Stimulated activated CD4-positive, alpha-beta T cell treated with anti-CD3 and anti-CD28 coated beads, Interleukin-4, amount 100 ng/mL, for 48 hours (primary cell): Measurements from ENCODE around the gene SLC9A1.

Experiments used
- DNase-seq, 2 donors: peaks; one replicate each; pipeline ENCODE4 v3.0.0-alpha.2; 2020; ENCODE audit warnings: low read depth in 2 of 2

Gene SLC9A1

DNA sequence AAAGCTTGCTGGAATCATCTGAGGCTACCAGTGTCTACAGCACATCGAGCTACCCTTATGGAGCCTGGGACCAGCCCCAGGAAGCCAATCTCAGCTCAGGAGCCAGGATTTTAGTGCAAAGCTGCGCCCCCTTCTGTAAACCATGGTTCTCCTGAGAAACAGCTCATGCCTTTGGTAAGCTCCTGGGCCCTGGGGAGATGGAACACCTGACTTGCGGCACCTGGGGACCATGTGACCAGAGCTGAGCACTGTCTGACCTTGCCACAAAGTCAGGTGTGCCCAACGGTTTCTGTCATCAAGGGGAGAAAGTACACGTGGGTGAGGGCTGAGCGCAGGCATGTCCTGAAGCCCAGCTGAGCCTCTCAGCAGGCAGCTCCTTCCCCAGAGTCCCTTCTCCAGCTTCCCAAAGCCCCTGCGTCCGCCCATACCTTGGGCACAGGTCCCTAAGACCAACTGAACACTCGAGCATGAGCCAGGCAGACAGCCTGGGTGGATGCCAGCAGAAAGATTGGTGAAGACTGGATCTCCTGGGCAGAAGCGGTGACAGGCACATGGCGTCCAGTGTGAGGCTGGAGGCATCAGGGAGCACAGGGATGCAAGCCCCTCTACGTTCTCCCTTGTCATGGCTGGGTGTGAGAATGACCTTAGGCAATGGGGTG, 84.4 kb downstream of the SLC9A1 start:
- DNase-seq, result no peak

DNA sequence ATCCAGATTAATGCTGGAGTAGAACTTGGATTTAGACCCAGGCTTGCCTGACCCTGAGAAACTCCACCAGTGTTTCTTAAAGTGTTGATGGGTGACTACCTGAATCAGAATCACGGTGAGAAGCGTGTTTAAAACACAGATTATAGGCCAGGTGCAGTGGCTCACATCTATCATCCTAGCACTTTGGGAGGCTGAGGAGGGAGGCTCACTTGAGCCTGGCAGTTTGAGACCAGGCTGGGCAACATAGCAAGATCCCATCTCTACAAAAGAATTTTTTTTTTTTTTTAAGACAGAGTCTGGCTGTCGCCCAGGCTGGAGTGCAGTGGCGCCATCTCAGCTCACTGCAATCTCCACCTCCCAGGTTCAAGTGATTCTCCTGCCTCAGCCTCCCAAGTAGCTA, 86.0 kb downstream of the SLC9A1 start:
- no peak for DNase-seq

DNA sequence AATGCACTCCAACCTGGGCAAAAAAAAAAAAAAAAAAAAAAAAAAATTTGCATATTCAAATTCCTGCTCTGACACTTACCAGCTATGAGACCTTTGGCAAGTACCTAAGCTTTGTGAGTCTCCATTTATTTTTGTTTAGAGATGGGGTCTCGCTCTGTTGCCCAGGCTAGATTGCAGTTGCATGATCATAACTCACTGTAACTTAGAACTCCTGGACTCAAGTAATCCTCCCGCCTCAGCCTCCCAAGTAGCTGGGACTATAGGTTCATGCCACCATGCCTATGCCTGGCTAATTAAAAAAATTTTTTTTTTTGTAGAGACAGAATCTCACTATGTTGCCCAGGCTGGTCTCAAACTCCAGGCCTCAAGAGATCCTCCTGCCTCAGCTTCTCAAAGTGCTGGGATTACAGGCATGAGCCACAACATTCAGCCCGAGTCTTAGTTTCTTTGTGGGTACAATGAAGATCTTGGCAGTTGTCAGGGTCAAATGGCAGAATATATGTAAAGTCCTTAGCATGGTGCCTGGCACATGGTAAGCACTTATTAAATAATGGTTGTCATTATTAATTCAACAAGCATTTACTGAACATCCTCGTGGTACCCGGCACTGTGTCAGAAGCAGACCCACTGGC, 88.8 kb downstream of the SLC9A1 start:
- DNase-seq, result no peak

DNA sequence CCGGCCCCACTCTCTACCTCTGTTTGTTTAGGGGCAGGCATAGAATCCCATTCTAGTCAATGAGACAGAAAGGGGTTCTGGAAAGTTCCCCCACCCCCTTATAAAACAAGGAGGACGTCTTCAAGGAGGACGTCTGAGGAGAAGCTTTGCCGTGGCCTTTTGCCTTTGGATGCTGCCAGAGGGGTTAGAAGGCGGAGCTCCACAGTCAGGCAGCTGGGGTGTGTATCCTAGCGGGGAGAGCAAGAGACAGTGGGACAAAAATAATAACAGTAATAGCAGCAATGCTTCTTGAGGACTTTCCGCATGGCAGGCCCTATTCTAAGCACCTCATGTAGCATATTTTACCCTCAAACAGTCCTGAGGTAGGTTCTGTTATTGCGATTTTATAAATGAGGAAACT, 94.0 kb downstream of the SLC9A1 start:
- no peak for DNase-seq

DNA sequence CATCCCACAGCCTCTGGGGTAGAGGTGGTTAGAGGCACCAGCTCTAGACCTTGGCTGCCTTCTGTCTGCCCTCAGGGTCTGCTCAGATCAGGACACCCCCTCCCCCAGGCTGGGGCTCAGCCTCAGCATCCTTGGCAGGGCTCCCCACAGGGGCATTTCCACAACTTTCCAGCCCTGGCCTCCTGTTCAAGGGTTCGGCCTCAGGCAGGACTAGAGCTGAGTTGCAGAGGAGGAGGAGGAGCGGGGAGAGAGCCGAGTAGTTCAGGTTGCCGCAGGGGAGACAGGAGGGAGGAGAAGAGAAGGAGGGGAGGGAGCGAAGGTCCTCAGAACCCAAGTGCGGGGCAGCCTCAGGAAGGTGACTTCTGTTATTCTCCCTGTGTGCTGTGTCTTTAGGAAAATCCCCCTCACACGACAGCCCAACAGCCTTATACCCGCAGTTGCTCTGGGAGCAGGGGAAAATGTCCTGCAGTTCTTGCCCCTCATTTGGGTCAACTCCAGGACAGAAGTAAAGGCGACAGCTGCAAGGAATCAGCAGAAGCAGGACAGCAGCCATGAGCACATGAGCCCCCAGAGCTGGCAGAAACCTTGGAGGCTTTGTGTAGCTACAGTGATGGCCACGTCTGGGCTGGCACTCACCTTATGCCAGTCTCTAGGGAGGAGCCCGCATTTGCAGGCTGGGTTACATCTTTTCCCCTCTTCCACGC, 95.8 kb downstream of the SLC9A1 start:
- no peak for DNase-seq

DNA sequence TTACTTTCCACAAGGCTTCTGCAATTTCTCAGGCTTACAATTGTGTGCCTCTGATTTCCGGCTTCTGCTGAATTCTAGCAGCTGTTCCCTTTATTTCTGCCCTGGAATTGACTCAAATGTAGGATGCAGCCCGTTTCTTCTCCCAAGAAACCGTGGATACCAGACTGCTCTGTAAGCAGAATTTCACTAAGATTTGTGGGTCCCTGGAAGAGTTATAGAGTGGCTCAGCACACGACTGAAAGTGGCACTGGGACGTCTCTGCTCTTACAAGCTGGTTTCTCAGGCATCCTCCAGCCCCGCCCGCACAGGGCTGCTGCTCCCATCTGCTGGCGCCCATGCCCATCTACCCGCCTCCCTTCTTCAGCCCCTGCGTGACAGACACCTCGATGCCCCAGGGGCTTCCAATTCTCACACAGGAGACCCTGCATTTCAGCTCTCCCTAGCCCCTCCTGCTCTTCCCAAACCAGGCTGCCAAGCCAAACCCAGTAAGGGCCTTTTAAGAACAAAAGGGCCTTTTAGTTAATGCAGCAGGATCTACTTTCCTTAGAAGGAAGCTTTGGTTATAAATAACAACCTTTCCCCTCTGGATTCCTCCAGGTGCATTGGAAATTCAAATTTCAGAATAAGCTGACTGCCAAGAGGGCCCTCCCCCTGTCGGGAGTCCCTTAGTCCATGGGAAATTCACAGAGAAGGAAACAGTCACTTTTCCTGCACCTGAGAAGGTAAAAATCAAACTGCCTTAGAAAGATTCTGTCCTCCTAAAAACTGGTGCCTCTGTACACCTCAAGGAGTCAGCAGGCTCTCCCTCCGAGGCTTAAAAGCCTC, 96.9 kb downstream of the SLC9A1 start:
- no peak for DNase-seq

DNA sequence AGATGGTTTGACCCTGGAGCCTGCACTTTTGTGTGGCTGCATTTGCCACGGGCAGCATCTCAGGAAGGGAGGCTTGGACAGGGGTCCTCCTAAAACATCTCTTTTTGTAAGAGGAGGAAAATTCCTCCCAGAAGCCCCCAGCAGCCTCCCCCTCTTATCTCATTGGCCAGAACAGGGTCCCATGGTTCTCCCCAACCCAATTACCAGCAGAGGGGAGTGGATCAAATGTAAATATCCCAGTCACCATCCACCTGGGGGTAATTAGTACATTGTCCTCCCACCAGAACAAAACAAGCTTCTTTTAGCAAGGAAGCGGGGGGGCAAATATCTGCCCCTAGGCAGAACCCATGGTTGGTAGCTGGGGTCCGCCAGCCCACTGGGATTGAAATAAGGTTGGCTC, 97.5 kb downstream of the SLC9A1 start:
- no peak for DNase-seq

DNA sequence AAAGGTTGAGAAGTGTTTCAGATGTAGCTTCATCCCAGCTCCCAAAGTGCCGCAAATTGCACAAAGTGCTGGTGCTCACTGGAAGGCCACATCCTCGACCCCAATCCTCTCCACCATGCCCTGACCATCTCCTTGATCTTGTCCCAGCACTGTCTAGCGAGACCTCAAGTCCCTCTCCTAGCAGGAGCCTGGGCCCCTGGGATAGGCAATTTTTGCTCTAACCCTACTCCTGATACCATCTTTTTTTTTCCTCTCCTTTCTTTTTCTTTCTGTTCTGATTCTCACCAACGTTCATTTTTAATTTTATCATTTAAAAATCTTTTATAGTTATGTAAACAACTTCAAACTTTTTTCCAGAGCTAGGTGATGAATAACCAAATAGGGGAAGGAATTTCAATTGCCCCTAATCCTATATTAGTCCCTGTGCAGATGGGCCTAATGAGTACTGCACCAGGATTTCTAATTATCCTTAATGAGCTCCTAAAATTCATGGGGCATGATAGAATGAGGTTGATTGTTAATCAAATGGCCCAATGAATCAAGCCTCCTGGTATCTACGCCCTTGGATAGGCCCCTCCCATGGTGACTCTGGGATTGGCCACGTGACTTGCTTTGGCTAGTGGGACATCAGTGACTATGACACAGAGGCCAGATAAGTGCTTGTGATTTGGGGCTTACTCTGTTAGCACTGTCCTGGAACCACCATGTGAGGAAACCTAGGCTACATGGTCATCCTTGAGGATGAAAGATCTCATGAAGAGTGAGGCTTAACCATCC, 100.8 kb downstream of the SLC9A1 start:
- no peak for DNase-seq

DNA sequence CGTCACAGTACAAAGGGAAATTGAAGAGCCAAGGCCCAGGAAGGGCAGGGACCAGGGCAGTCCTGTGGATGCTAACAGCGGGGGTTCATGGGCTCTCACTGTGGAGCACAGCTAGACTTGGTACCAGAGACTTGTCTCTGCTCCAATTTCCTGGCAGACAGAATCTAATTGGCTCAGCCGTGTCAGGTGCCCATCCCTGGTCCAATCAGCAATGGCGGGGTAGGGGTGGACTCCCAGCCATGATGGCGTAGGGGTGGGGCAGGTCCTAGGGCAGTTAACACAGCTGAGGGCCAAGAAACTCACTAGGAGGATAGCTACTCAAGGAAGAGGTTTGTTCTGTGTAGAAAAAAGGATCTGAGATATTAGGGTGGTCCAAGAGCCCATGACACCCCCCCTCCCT, 102.4 kb downstream of the SLC9A1 start:
- DNase-seq, result no peak

DNA sequence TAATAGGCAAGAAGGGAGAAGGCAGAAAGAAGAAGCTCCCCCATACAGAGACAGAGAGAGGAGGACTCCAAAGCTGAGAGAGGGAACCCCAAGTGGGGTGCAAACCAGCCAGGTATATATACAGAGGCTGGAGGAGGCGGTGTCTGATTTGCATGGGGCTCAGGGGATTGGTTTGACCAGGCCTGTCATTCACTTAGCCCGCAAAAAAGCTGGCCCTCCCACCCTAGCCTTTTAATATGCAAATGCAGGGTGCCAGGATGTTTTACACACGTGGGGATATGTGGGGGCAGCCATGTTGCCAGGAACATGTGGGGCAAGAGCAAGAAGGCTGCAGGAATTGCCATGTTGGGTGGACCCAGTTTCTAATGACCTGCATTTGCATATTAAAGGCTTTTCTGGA, 105.3 kb downstream of the SLC9A1 start:
- DNase-seq, result no peak

DNA sequence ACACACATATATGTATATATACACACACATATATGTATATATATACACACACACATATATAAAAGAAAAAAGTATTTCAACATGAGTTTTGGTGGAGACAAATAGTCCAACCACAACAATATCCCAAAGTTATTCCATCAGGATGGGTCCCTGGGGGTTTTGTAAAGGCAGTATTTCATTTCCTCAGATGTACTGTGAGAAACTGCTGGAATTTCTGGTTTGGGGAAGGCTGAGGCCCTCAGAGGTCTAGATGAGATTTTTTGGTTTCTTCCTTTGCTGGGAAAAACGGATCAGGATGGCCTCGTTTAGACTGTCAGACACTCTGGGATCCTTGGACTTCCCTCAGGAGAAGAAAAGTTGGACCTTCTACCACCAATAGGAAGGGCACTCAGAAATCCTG, 105.8 kb downstream of the SLC9A1 start:
- DNase-seq, result no peak
